IPS DF 4.7 (cell line): ENCODE data around the gene KLHL18.
"Not testable (repeated sequence)": the region's sequence is repeated elsewhere in the genome, so short reads cannot be mapped to it uniquely, and the experiment has no call there.

ENCODE experiments used
- DNase-seq: peaks from one replicate; pipeline ENCODE4 v3.0.0-alpha.2; 2013; ENCODE audit warnings: low spot score; ENCODE audit errors: extremely low read depth

KLHL18 gene

DNA sequence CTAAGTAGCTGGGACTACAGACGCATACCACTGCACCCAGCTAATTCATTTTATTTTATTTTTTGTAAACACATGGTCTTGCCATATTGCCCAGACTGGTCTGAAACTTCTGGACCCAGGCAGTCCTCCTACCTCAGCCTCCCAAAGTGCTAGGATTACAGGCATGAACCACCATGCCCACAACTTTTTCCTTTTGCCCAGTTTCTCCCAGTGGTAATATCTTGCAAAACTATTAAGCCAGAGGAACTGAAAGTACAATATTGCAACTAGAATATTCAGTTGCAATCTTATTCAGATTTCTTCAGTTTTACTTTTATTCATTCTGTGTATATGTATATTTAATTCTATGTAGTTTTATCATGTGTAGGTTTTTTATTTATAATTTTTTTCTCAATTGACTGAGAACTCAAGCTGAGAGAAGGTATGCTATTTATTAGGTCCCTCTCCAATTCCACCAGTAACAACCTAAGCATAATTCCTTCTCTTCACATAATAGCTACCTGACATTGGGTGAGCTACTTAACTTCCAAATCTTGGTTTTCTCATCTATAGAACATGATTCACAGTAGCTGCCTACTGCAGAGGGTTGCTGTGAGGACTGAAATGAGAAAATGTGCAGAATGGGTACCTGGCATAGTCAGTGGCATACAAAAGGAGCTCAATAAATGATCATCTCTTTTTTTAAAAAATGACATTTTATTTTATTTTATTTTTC is 30.8 kb downstream of the KLHL18 start:
- no peak for DNase-seq

GRCh38 chr3:47314056-47314764 is 31.5 kb downstream of the KLHL18 start:
- DNase-seq: no peak

DNA sequence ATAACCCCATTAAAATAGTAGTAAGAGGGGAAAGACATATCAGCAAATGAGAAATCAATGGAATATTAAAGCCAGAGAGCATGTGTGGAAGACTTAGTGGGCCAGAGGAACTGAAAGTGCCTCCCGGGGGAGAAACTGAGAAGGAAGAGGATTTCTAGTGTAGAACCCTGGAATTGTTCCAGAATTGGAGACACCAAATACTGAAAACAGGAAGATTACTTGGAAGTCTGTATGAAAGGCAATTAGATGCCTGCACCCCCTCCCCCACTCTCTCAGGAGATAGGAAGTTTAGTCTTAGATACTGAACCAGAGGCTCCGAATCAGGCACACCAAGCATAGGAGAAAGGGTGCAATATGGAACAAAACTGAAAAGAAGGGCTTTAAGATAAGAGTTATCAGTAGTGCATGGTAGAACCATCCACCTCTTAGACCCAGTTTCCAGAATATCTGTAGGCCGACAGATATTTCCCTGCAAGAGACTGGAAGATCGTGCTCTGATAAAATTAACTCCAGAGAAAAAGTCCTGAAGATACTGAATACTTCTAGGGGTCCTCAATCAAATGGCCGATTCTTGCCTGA is 32.4 kb downstream of the KLHL18 start:
- no peak for DNase-seq

DNA sequence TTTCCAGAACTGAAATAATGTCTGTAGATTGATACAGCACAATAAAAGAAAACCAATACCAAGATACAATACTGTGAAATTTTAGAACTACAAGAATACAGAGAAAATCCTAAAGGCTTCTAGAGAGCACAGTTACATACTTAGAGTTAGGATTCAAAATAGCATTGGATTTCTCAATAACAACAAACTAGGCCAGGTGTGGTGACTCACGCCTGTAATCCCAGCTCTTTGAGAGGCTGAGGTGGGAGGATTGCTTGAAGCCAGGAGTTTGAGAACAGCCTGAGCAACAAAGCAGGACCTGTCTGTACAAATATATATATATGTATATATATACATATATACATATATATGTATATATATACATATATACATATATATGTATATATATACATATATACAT is 33.4 kb downstream of the KLHL18 start:
- not testable (repeated sequence) for DNase-seq

DNA sequence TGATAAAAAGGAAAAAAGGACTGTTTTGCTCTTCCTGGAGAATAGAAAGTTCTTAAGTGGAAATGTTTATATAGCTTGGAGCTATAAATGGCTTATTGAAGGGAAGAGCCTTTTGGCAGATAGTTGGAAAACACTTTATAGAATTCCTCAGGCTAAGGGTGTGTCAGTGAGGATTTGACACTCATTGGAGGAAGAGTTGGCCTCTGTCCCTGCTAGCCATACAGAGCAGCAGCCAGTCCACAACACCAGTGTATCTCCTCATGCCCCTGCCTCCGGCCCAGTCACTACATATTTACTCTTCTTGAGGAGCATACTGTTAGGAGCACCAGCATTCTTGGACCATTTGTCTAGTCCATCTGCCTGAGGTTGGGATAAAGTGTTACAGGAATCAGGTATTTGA is 36.2 kb downstream of the KLHL18 start:
- no peak for DNase-seq

DNA sequence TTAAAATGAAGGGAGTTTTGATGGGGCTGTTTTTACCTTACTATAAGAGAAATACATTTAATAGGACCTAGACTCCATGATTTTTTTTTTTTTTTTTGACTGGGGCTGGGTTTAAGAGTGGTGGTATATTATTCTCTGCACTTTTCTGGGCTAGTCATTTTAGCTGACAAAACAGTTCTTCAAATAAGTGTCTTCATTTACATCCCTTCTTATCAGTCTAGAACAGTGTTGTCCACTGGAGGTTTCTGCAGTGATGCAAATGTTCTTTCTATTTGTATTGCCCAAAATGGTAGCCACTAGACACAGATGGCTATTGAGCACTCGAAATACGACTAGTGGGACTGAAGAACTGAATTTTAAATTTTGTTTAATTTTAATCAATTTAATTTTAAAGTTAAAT is 37.2 kb downstream of the KLHL18 start:
- no peak for DNase-seq

DNA sequence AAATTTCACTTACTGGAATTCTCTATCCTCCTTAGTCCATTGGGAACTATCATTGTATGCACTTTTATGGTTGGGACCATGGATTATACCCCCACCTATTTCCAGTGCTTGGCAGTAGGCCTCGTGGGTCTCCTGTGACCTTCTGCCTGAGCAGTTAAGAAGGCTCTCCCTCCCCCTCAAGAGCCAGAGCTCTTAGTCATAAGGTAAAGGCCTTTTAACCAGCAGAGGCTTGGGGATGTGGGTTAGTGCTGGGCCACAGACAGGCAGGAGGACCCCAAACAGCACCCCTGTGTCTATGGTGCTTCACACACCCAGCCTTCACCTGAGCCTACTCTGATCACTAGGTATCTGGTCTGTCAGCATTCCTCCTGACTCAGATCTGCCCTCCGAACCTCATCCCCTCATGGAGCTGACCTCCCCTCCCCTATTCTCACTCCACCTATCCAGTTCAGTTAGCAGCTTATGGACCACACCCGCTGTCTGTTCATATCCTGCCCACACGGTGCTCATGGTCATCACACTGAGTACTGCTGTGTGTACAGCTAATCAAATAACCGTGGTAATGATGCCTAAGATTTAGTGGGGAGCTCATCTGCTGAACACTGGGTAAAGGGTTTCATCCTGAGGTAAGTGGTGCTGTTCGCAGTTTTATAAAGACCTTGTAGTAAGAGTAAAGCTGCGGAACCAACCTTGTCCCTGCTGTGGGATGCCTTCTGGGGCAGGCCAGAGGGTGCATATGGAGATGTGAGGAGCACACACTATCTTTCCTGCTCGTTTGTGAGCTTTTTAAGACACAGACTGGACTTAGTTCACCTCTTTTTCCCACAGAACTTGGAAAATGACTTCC is 40.9 kb downstream of the KLHL18 start:
- DNase-seq: no peak

DNA sequence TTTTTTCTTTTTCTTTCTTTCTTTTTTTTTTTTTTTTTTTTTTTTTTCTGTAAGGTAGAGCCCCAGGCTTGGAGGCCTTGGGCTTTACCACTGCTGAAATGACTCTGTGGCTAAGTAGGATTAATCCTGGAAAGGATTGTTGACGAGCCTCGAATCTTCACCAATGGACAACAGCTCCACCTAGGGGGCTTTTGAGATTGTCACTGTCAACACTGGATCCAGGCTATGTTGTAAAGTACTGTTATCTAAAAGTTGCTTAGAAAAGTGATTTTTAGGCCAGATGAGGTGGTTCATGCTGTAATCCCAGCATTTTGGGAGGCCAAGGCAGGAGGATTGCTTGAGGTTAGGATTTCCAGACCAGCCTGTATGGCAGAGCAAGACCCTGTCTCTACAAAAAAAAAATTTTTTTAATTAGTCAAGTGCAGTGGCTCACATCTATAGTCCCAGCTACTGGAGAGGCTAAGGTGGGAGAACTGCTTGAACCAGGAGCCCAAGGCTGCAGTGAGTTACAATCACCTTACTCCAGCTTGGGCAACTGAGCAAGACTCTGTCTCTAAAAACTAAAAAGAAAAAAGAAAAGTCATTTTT is 41.6 kb downstream of the KLHL18 start:
- peak; percentile 60 for DNase-seq

- no peak for DNase-seq
These were observed 51.2 kb downstream of the KLHL18 start for GRCh38 chr3:47333907-47334306.

GRCh38 chr3:47337656-47338055 is 54.9 kb downstream of the KLHL18 start:
- no peak for DNase-seq

DNA sequence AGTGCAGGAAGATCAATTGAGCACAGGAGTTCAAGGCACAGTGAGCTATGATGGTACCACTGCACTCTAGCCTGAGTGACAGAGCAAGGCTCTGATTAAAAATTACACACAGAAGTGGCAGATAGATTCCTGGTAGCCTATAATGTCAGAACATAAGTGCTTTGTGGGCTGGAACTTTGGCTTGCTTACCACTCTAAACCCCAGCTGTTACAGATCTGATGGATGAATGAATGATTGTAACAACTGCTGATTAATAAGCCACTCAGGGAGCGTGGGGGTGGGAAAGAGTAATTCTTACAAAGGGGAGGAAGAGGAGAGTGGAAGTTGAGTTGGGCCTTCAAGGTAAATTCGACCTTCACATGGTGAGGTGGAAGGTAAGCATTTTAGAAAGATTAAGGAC is 57.2 kb downstream of the KLHL18 start:
- no peak for DNase-seq

GRCh38 chr3:47340866-47341265 is 58.1 kb downstream of the KLHL18 start:
- DNase-seq: no peak

DNA sequence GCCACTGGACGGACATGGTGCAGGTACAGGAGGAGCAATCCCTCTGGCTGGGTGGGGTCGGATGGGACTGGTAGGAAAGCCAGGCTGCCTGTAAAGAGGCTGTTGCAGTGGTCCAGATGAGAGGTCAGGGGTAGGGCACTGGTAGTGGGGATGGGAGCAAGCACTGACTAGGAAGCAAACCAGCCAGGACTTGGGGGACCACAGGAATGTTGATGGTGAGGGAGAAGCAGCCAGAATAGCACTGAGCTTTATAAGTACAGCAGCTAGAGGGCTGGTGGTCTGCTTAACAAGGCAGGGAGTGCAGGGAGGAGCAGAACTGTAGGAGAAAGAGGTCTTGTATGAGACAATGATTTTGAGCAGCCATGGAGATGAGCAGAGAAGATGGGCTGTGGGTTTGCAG is 59.4 kb downstream of the KLHL18 start:
- DNase-seq: no peak

GRCh38 chr3:47342812-47343211 is 60.1 kb downstream of the KLHL18 start:
- DNase-seq: no peak

DNA sequence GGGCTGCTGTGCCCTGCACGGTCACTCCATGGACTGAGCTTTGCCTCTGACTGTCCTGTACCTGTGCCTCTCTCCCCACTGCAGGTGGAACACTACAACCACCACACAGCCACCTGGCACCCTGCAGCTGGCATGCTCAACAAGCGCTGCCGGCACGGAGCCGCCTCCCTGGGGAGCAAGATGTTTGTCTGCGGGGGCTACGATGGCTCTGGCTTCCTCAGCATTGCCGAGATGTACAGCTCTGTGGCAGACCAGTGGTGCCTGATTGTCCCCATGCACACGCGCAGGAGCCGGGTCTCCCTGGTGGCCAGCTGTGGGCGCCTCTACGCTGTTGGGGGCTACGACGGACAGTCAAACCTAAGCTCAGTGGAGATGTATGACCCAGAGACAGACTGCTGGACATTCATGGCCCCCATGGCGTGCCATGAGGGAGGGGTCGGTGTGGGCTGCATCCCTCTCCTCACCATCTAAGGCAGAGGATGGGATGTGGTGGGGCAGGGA is 60.8 kb downstream of the KLHL18 start:
- no peak for DNase-seq

- no peak for DNase-seq
These were observed 62.2 kb downstream of the KLHL18 start for GRCh38 chr3:47344971-47345370.

DNA sequence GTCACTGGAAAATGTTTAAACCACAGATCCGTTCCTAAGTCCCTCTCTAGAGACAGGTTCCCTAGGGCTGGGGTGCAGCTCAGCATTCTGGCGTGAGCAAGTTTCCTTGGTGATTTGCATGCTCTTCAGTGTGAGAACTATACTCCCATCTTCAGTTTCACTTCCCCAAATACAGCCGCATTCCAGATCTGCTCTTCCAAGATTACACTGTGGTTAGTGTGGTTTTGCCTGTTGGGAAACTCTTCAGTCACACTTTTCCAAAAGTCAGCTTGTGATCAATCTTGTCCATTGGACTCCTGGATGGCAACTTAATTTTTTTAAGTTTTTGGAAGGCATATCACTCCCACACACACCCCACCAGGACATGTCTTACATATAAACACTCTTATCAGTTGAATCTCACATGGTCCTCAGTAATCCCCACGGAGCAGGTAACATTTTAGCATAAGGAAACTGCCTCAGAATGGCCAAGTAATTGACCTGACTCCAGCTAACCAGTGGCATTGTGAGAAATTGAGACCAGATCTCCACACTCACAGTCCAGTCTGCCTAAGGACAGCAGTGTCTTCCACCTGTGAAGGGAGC is 64.6 kb downstream of the KLHL18 start:
- no peak for DNase-seq

DNA sequence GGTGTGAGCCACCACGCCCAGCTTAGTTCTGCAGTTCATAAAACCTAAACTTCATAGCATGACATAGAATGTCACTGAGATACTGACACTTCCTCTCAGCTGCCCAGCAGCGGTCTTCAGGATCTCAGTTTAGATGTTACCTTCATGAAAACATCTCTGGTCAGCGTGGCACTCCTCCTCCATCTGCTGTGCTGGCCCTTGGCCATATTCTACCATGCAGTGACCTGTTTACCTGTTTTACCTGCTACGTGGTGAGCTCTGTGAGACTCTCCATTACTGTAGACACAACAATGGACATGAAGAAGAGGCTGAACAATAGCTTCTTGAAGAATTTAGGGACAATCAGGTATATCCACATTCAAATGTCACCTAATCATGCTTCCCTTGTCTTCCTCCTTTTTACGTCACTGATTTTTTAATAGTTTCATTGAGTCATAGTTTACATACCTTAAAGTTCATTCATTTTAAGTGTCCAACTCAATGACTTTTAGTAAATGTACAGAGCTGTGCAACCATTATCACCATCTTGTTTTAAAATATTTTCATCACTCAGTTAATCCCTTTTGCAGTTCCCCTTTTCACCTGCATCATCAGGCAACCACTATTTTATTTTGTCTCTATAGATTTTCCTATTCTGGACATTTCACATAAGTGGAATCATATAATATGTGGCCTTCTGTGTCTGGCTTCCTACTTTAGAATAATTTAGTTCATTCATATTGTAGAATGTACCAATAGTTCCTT is 65.8 kb downstream of the KLHL18 start:
- DNase-seq: no peak

GRCh38 chr3:47355010-47355409 is 72.3 kb downstream of the KLHL18 start:
- DNase-seq: no peak

GRCh38 chr3:47356201-47356600 is 73.5 kb downstream of the KLHL18 start:
- DNase-seq: no peak
